Measurements from ENCODE around the gene MPPED2. TPM values are rescaled to one million over a fixed set of nuclear protein-coding genes. Genes with fewer than 3 reads are reported as not detected.

The MPPED2 gene
- total RNA-seq, 1 donor from 2014 or later: 15.7 TPM

GRCh38 chr11:30595934-30596333 is 9.8 kb upstream of the MPPED2 start:
- Histone ChIP-seq H3K9ac (ENCODE audit: low read depth in 1 of 3, low read length in 3 of 3) (no peak overlapping the region), H3K36me3 (ENCODE audit: control insufficient read depth in 3 of 3, insufficient read depth in 3 of 3, low read length in 3 of 3) (no peaks in the 10 kb centered on the region), H3K27me3 (ENCODE audit: control insufficient read depth in 3 of 3, insufficient read depth in 3 of 3, low read length in 3 of 3) (no peaks in the 10 kb centered on the region), H3K9me3 (ENCODE audit: control insufficient read depth in 3 of 3, low read length in 3 of 3) (no peaks in the 10 kb centered on the region), H3K4me3 (ENCODE audit: low read length in 3 of 3) (no peak overlapping the region), H3K4me1 (ENCODE audit: control insufficient read depth in 3 of 3, insufficient read depth in 3 of 3, low read length in 3 of 3) (no peaks in the 10 kb centered on the region), H3K27ac (ENCODE audit: low read depth, low read length) (no peak overlapping the region)

DNA sequence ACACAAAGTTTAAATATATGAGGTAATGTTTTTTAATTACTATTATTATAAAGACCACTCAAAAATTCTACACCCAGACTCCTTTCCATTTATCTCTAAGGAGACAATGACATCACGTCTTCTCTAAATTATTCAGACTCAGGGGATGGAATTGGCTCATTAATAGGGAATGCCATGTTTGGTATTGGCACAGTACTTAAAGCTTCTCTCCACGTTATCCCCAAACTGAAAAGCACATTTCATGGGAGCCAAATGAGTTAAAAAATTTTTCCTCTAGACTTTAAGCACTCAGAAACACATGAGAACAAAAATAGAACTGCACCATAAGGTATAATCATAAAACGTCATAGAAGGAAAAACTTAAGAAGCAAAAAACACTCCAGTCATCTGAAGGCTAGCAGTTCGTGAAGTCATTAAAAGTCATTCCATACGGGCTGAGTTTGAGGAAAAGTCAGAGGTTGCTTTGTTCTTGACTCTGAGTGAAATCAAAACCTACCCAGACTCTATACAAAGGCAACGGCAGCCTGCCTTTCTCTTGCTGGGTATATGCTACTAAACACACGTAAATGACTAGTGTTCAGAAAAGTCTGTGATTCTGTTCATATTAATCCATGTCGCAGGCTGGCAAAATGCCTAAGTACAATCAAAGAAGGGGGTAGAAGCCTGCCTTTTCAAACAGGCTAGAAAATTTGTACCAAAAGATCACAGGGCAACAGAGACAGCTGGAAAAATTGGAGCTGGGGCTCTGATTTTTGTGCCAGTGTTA is 8.7 kb upstream of the MPPED2 start:
- Histone ChIP-seq H3K9me3 (ENCODE audit: control insufficient read depth in 3 of 3, low read length in 3 of 3) (no peaks in the 10 kb centered on the region), H3K27me3 (ENCODE audit: control insufficient read depth in 3 of 3, insufficient read depth in 3 of 3, low read length in 3 of 3) (no peaks in the 10 kb centered on the region), H3K36me3 (ENCODE audit: control insufficient read depth in 3 of 3, insufficient read depth in 3 of 3, low read length in 3 of 3) (no peaks in the 10 kb centered on the region), H3K4me3 (ENCODE audit: low read length in 3 of 3) (no peak overlapping the region), H3K9ac (ENCODE audit: low read depth in 1 of 3, low read length in 3 of 3) (peak overlapping the region in 1 of 3 donors; percentile 4), H3K4me1 (ENCODE audit: control insufficient read depth in 3 of 3, insufficient read depth in 3 of 3, low read length in 3 of 3) (no peaks in the 10 kb centered on the region), H3K27ac (ENCODE audit: low read depth, low read length) (no peak overlapping the region)

GRCh38 chr11:30587269-30587812 is 1.2 kb upstream of the MPPED2 start:
- no peaks in the 10 kb centered on the region for H3K9me3 ChIP-seq (ENCODE audit: control insufficient read depth in 3 of 3, low read length in 3 of 3)
- peaks cover 0 to 13% (median 3%) of the 10 kb centered on the region in 3 donors for H3K27me3 ChIP-seq (ENCODE audit: control insufficient read depth in 3 of 3, insufficient read depth in 3 of 3, low read length in 3 of 3)
- H3K36me3 ChIP-seq (ENCODE audit: control insufficient read depth in 3 of 3, insufficient read depth in 3 of 3, low read length in 3 of 3): no peaks in the 10 kb centered on the region
- H3K9ac ChIP-seq (ENCODE audit: low read depth in 1 of 3, low read length in 3 of 3): no peak overlapping the region
- peaks cover 9 to 11% (median 11%) of the 10 kb centered on the region in 3 donors for H3K4me1 ChIP-seq (ENCODE audit: control insufficient read depth in 3 of 3, insufficient read depth in 3 of 3, low read length in 3 of 3)
- H3K4me3 ChIP-seq (ENCODE audit: low read length in 3 of 3): no peak overlapping the region
- no peak overlapping the region for H3K27ac ChIP-seq (ENCODE audit: low read depth, low read length)

DNA sequence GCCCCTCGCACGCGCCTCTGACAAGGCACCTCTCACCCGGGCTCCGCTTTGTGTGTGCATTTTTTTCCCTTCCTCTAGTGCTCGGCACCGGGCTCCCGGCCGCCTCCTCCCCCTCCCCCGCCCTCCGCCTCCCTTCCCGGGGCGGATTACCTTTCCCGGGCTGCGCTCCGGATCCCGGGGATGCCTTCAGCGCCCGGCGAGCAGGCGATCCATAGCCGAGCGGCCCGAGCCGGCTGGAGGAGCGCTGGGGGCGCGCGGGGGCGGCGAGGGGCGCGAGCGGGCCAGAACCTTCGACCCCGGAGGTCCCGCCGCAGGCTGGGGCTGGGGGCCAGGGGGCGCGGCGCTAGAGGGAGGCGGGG is 282 bp downstream of the MPPED2 start:
- Histone ChIP-seq H3K27me3 (ENCODE audit: control insufficient read depth in 3 of 3, insufficient read depth in 3 of 3, low read length in 3 of 3) (peaks cover 0 to 13% (median 3%) of the 10 kb centered on the region in 3 donors), H3K36me3 (ENCODE audit: control insufficient read depth in 3 of 3, insufficient read depth in 3 of 3, low read length in 3 of 3) (no peaks in the 10 kb centered on the region), H3K9ac (ENCODE audit: low read depth in 1 of 3, low read length in 3 of 3) (peak overlapping the region in 2 of 3 donors; percentile 60 to 84), H3K27ac (ENCODE audit: low read depth, low read length) (peak overlapping the region; percentile 48), H3K4me3 (ENCODE audit: low read length in 3 of 3) (peak overlapping the region; percentile 72 to 83 (median 81)), H3K4me1 (ENCODE audit: control insufficient read depth in 3 of 3, insufficient read depth in 3 of 3, low read length in 3 of 3) (peaks cover 9 to 11% (median 11%) of the 10 kb centered on the region in 3 donors), H3K9me3 (ENCODE audit: control insufficient read depth in 3 of 3, low read length in 3 of 3) (no peaks in the 10 kb centered on the region)

DNA sequence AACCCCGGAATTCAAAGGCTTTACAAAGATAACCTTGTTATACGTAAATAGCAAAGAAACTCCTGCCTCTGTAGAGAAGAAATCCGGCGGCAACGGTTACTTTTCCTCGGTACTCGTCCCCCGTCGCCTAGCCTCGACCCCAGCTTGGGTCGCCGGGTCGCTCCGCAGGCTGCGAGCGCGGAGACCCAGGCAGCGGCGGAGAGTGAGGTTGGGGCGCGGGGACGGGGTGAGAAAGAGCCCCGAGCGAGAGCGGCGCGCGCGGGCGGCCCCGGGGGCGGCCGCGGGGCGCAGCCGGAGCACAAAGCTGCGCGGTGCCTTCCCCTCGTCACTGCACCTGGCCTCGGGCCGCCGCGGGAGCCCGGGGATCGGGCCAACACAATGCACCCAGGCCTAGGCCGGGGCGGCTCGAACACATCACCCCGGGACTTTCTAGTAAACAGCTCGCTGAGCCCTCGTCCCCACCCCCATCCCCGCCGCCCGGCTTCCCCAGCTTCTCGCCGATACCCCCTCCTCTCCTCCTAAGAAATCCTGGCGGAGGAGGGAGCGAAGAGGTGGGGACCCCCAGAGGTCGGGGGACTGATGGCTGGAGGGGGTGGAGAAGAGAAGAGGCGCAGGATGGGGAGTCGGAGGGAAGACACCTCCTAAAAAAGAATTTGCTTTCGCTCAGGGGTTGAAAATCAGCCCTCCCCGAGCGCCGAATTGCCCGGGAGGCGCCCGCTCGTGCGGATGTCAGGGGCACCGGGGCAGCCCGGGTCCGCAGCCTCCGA is 845 bp downstream of the MPPED2 start:
- Histone ChIP-seq H3K36me3 (ENCODE audit: control insufficient read depth in 3 of 3, insufficient read depth in 3 of 3, low read length in 3 of 3) (no peaks in the 10 kb centered on the region), H3K4me1 (ENCODE audit: control insufficient read depth in 3 of 3, insufficient read depth in 3 of 3, low read length in 3 of 3) (peaks cover 9 to 11% (median 11%) of the 10 kb centered on the region in 3 donors), H3K9me3 (ENCODE audit: control insufficient read depth in 3 of 3, low read length in 3 of 3) (no peaks in the 10 kb centered on the region), H3K4me3 (ENCODE audit: low read length in 3 of 3) (peak overlapping the region; percentile 72 to 83 (median 81)), H3K27ac (ENCODE audit: low read depth, low read length) (peak overlapping the region; percentile 48), H3K27me3 (ENCODE audit: control insufficient read depth in 3 of 3, insufficient read depth in 3 of 3, low read length in 3 of 3) (peaks cover 0 to 13% (median 3%) of the 10 kb centered on the region in 3 donors), H3K9ac (ENCODE audit: low read depth in 1 of 3, low read length in 3 of 3) (peak overlapping the region; percentile 33 to 80 (median 60))

DNA sequence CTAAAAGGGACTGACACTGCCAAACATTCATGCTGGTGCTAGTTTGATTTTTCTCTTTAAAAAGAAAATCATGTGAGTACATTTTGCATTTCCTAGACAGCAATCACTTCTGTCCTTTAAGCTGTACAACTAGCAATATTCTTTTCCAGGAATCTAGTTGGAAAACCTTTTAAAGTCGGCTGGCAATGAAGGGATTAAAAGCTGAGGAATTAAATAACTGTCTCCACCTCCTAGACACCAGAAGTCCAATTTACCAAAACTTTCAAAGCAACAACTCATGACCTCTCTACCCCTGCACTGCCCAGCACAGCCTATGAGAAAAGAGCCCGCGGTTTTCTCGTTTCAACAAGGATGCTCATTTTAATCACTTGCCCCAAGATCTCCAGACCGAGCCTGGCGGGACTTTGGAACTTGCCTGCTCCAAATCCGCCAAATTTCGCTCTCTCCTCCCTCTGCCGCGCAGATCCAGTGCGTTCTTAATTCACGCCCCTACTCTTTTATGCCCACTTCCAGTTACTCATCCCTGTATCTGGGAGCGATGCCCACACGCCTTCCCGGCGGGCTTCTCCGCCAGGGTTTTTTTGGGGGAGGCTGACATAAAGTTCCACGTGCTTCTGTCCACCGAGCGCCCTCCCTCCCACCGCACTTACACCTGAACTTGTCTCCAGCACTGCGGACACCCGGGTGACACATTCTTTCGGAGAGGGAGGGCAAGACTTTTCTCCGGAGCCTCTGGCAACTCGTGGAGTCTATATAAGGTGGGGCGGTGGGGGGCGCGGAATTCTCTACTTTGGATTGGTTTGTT is 2.5 kb downstream of the MPPED2 start:
- H3K27ac ChIP-seq (ENCODE audit: low read depth, low read length): no peak overlapping the region
- peaks cover 9 to 11% (median 11%) of the 10 kb centered on the region in 3 donors for H3K4me1 ChIP-seq (ENCODE audit: control insufficient read depth in 3 of 3, insufficient read depth in 3 of 3, low read length in 3 of 3)
- H3K4me3 ChIP-seq (ENCODE audit: low read length in 3 of 3): peak overlapping the region; percentile 72 to 83 (median 81)
- H3K9me3 ChIP-seq (ENCODE audit: control insufficient read depth in 3 of 3, low read length in 3 of 3): no peaks in the 10 kb centered on the region
- H3K9ac ChIP-seq (ENCODE audit: low read depth in 1 of 3, low read length in 3 of 3): peak overlapping the region in 1 of 3 donors; percentile 57
- no peaks in the 10 kb centered on the region for H3K36me3 ChIP-seq (ENCODE audit: control insufficient read depth in 3 of 3, insufficient read depth in 3 of 3, low read length in 3 of 3)
- peaks cover 0 to 13% (median 3%) of the 10 kb centered on the region in 3 donors for H3K27me3 ChIP-seq (ENCODE audit: control insufficient read depth in 3 of 3, insufficient read depth in 3 of 3, low read length in 3 of 3)

GRCh38 chr11:30582726-30583125 is 3.4 kb downstream of the MPPED2 start:
- H3K36me3 ChIP-seq (ENCODE audit: control insufficient read depth in 3 of 3, insufficient read depth in 3 of 3, low read length in 3 of 3): no peaks in the 10 kb centered on the region

DNA sequence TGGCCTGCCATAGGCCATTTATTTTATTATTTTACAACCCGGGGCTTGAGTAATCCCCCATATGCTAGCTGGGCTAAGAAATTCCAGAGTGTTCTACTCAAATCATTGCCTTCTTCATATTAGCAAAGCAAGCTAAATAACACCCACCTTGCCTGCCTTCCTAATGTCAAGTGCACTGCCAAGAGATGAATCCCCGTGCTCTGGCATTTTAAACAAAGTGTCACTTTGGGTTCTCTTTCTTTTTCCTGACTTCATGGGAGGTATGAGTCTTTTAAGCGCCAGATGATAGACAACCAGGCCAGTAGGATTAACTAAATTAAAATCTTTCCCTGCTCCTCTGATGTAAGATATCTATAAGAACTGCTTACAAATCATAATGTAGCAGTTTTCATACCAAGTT is 4.5 kb downstream of the MPPED2 start:
- Histone ChIP-seq H3K9ac (ENCODE audit: low read depth in 1 of 3, low read length in 3 of 3) (no peak overlapping the region), H3K4me3 (ENCODE audit: low read length in 3 of 3) (no peak overlapping the region), H3K36me3 (ENCODE audit: control insufficient read depth in 3 of 3, insufficient read depth in 3 of 3, low read length in 3 of 3) (no peaks in the 10 kb centered on the region), H3K9me3 (ENCODE audit: control insufficient read depth in 3 of 3, low read length in 3 of 3) (no peaks in the 10 kb centered on the region), H3K27ac (ENCODE audit: low read depth, low read length) (no peak overlapping the region), H3K4me1 (ENCODE audit: control insufficient read depth in 3 of 3, insufficient read depth in 3 of 3, low read length in 3 of 3) (peaks cover 6 to 10% (median 8%) of the 10 kb centered on the region in 3 donors), H3K27me3 (ENCODE audit: control insufficient read depth in 3 of 3, insufficient read depth in 3 of 3, low read length in 3 of 3) (peaks cover 0 to 12% (median 3%) of the 10 kb centered on the region in 3 donors)

More at GRCh38 chr11:30582726-30583125, 3.4 kb downstream of the MPPED2 start:
- Histone ChIP-seq H3K4me3 (ENCODE audit: low read length in 3 of 3) (no peak overlapping the region), H3K9ac (ENCODE audit: low read depth in 1 of 3, low read length in 3 of 3) (no peak overlapping the region), H3K27ac (ENCODE audit: low read depth, low read length) (no peak overlapping the region), H3K4me1 (ENCODE audit: control insufficient read depth in 3 of 3, insufficient read depth in 3 of 3, low read length in 3 of 3) (peaks cover 9 to 11% (median 11%) of the 10 kb centered on the region in 3 donors), H3K9me3 (ENCODE audit: control insufficient read depth in 3 of 3, low read length in 3 of 3) (no peaks in the 10 kb centered on the region), H3K27me3 (ENCODE audit: control insufficient read depth in 3 of 3, insufficient read depth in 3 of 3, low read length in 3 of 3) (peaks cover 0 to 13% (median 3%) of the 10 kb centered on the region in 3 donors)

GRCh38 chr11:30580573-30580972 is 5.6 kb downstream of the MPPED2 start:
- Histone ChIP-seq H3K27ac (ENCODE audit: low read depth, low read length) (no peak overlapping the region), H3K4me1 (ENCODE audit: control insufficient read depth in 3 of 3, insufficient read depth in 3 of 3, low read length in 3 of 3) (peaks cover 3 to 7% (median 3%) of the 10 kb centered on the region in 3 donors), H3K4me3 (ENCODE audit: low read length in 3 of 3) (no peak overlapping the region), H3K36me3 (ENCODE audit: control insufficient read depth in 3 of 3, insufficient read depth in 3 of 3, low read length in 3 of 3) (no peaks in the 10 kb centered on the region), H3K9me3 (ENCODE audit: control insufficient read depth in 3 of 3, low read length in 3 of 3) (no peaks in the 10 kb centered on the region), H3K9ac (ENCODE audit: low read depth in 1 of 3, low read length in 3 of 3) (no peak overlapping the region), H3K27me3 (ENCODE audit: control insufficient read depth in 3 of 3, insufficient read depth in 3 of 3, low read length in 3 of 3) (peaks cover 0 to 9% (median 3%) of the 10 kb centered on the region in 3 donors)

Measured in skeletal muscle tissue (tissue), 4 donors.